ENCODE data around the gene SGMS1. TPM values are rescaled to one million over a fixed set of nuclear protein-coding genes. Genes with fewer than 3 reads are reported as not detected.

The SGMS1 gene
- total RNA-seq, 6 experiments from 2014 or later: 13.6 to 49.8 (median 20.0) TPM

DNA sequence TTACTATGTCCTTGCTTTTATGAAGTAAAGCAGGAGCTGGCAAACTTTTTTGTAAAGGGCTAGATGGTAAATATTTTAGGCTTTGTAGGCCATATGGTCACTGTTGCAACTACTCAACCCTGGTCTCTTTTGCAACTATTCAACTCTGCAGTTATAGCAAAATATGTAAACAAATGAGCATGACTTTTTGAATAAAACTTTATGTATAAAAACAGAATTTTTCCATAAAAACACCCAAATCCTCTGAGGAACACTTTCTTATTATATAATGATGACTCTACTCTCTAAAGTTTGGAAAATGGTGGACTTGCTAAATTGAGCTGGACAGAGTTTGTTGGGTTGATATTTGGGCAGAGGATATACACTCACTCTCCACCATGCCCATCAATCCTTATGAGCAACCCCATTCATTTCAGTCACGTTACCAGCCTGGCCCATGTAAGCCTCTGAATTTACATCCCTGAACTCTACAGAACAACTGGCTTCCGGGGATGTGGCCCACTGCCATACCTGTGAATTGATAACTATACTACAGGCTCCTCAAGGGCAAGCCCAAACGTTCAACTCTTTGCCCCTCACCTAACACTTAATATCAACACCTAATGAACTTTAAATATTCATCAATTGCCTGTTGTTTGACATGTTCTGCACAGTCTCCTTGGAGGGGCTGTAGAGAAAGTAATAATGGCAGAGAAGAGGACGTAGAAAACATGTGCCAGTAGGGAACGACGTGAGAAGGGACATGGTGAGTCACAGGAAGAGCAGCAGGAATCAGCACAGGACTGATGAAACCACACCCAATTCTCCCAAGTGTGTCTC lies 37.6 kb downstream of the SGMS1 start:
- H3K4me1 ChIP-seq: peaks cover 0 to 27% (median 11%) of the 10 kb centered on the region in 4 donors
- H3K27ac ChIP-seq: no peak overlapping the region
- H3K27me3 ChIP-seq: no peaks in the 10 kb centered on the region
- intact Hi-C loops (cut with DNase I): no loop called here
- DNase-seq: no peak
- peaks cover 0 to 13% (median 0%) of the 10 kb centered on the region in 4 donors for H3K36me3 ChIP-seq
- no peak for ATAC-seq
- no peak for TF ChIP-seq POLR2A (IDR thresholded peaks at IDR 0.05)
- TF ChIP-seq, protein P1, sequence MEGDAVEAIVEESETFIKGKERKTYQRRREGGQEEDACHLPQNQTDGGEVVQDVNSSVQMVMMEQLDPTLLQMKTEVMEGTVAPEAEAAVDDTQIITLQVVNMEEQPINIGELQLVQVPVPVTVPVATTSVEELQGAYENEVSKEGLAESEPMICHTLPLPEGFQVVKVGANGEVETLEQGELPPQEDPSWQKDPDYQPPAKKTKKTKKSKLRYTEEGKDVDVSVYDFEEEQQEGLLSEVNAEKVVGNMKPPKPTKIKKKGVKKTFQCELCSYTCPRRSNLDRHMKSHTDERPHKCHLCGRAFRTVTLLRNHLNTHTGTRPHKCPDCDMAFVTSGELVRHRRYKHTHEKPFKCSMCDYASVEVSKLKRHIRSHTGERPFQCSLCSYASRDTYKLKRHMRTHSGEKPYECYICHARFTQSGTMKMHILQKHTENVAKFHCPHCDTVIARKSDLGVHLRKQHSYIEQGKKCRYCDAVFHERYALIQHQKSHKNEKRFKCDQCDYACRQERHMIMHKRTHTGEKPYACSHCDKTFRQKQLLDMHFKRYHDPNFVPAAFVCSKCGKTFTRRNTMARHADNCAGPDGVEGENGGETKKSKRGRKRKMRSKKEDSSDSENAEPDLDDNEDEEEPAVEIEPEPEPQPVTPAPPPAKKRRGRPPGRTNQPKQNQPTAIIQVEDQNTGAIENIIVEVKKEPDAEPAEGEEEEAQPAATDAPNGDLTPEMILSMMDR (IDR thresholded peaks at IDR 0.05): no peak
- 78% methylated on average over 6 of the region's 6 CpGs for WGBS (ENCODE audit: insufficient coverage, low coverage, low lambda C conversion rate, missing lambda C conversion rate)
- no peak overlapping the region for H3K4me3 ChIP-seq
- no peaks in the 10 kb centered on the region for H3K9me3 ChIP-seq

DNA sequence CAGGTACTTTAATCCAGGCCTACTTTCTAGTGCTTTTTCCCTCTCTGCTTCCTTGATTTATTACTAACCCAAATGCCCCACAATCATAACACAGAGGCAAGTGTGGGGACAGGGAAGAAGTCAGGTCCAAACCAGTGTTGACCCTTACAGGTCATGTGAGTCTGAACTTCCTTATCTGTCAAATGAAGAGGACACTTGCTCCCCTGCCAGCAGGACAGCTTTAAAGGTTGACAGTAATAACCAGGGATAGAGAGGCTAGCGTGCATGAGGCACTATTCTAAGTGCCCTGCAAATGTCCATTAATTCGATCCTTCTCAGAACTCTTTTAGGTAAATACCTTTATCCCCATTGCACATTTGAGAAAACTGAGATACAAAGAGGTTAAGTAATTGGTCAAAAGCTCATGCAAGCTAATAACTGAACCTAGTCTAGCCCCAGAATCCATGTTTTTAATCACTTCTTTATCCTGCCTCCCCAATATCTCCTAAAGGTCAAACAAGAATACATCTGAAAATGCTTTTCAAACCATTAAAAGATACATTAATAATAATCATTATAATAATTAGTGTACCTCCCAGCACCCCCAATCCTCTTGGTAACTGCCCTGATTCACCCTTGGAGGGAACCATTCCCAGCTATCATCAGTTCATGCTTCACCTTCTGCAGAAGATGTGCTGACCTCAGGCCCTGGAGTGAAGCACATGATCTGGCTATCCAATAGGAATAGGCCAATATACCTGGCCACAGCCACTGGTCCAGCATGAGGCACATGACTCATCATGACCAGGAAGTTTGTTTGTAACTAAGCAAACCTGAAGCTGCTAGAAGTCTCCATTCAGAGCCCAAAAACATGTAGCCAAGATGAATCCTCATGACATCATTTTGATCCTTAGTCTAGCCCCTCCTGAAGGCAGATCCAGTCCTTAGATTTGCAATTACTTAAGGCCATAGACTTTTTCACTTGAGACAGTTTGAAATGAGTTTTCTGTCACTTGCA lies 40.7 kb downstream of the SGMS1 start:
- no peak for TF ChIP-seq POLR2A (IDR thresholded peaks at IDR 0.05)
- TF ChIP-seq, protein P1 (IDR thresholded peaks at IDR 0.05): no peak
- no peaks in the 10 kb centered on the region for H3K27me3 ChIP-seq
- DNase-seq (peak; percentile 48 to 84 (median 66)), ATAC-seq (peak; percentile 90 to 96 (median 95))
- peaks cover 0 to 56% (median 16%) of the 10 kb centered on the region in 4 donors for H3K4me1 ChIP-seq
- peak overlapping the region; percentile 35 to 71 (median 63) for H3K27ac ChIP-seq
- no peaks in the 10 kb centered on the region for H3K36me3 ChIP-seq
- 29% methylated on average over 2 of the region's 2 CpGs for WGBS (ENCODE audit: insufficient coverage, low coverage, low lambda C conversion rate, missing lambda C conversion rate)
- no peaks in the 10 kb centered on the region for H3K9me3 ChIP-seq
- no peak overlapping the region for H3K4me3 ChIP-seq
- intact Hi-C loops (cut with DNase I): no loop called here

DNA sequence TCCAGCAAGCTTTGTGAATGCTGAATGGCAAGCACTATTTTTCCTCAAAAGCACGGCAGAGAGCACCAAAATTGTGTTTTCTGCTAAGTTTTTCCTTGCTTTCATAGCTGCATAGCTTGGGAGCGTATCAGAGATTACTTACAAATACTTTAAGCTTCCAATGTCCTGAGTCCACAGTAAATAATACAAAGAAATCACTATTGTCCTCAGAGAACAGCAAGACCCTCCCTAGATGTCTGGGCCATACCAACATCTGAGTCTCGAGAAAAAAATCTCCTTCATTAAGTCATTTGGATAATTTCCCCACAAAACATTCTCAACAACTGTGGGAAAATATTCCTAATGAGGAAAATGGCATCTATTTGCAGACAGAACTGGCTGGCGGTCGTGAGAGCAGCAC lies 41.7 kb downstream of the SGMS1 start:
- ATAC-seq (no peak), DNase-seq (no peak)
- Histone ChIP-seq H3K36me3 (no peaks in the 10 kb centered on the region), H3K4me3 (no peak overlapping the region), H3K9me3 (no peaks in the 10 kb centered on the region), H3K4me1 (peaks cover 0 to 66% (median 19%) of the 10 kb centered on the region in 4 donors), H3K27ac (peak overlapping the region; percentile 35 to 71 (median 63)), H3K27me3 (no peaks in the 10 kb centered on the region)
- no peak for TF ChIP-seq POLR2A (IDR thresholded peaks at IDR 0.05)
- TF ChIP-seq, protein P1 (IDR thresholded peaks at IDR 0.05): no peak
- intact Hi-C loops (cut with DNase I): no loop called here
- 70% methylated on average over 5 of the region's 5 CpGs for WGBS (ENCODE audit: insufficient coverage, low coverage, low lambda C conversion rate, missing lambda C conversion rate)

DNA sequence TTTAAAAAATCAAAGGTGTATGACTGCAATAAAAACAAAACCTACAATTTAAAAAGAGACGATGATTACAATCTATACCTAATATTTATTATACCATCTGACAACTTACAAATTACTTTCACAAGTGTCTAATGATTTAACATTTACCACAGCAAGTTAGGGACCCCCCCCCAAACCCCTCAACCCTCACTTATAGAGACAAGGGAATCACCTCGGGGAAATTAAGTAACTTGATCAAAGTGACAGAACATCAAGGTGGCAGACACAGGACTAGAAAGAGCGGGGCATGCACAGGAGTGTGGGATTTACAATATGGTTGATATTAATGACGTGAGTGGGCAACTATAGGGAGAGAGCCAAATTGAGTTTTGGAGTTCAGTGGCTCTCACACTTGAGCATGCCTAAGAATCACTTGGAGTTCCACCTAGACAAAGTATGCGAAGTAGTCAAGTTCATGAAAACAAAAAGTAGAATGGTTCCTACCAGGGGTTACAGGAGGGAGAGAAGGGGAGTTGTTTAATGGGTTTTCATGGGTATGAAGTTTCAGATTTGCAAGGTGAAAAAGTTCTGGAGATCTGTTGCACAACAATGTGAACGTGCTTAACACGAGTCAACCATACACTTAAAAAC lies 43.4 kb downstream of the SGMS1 start:
- Histone ChIP-seq H3K4me1 (peaks cover 0 to 69% (median 21%) of the 10 kb centered on the region in 4 donors), H3K27ac (no peak overlapping the region), H3K36me3 (no peaks in the 10 kb centered on the region), H3K27me3 (no peaks in the 10 kb centered on the region), H3K4me3 (no peak overlapping the region), H3K9me3 (no peaks in the 10 kb centered on the region)
- TF ChIP-seq, protein P1 (IDR thresholded peaks at IDR 0.05): no peak
- no peak for TF ChIP-seq POLR2A (IDR thresholded peaks at IDR 0.05)
- DNase-seq (no peak), ATAC-seq (no peak)
- 64% methylated on average over 7 of the region's 7 CpGs for WGBS (ENCODE audit: insufficient coverage, low coverage, low lambda C conversion rate, missing lambda C conversion rate)
- intact Hi-C loops (cut with DNase I): no loop called here
